ENCODE measurements around the gene PXMP4. TPM values are rescaled to one million over a fixed set of nuclear protein-coding genes. Genes with fewer than 3 reads are reported as not detected.

Gene PXMP4
- total and polyA plus RNA-seq, 9 of the 15 experiments (the other 6 are each of a cell fraction or from before 2014, with no cell fraction given), result 4.8 to 29.1 (median 6.8) TPM

DNA sequence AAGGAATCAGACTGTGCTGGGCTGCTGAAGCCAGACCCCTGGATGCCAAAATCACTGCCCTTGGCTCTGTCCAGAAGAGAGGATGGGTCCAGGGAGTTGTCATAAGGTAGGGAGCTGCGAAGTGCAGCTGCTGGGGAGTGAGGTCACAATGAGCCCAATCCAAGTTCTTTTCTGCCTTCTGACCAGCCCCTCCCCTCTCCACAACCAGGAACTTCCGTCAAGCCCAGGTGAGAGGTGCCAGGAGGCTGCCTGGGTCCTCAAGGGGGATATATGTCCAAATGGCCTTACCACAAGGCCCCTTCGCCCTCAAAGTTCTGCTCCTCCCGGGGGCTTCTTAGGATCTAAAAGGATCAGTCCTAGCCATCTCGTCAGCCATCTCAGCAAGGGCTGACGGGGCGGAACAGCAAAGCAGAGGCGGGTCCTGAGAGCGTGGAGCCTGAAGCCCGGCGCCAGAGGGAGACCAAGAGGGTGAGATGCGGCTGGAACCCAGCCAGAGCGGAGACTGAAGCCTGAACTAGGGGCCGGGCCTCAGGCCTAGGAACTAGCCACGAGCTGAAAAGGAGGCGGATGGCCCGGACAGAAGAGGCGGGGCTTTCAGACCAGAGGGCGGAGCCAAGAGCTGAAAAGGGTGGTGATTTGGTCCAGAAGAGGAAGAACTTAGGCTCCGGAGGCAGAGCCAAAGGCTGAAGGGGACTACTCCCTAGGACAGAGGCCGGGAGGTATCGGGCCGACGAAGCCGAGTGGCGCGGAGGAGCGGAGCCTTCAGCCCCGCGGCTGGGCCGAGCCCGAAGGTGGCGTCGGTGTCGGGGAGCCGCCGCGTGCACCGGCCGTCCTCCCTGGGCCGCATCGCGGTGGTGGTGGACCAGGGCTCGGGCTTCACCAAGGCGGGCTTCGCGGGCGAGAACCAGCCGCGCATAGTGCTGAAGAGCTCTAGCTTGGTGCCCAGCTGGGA is 53.5 kb downstream of the PXMP4 start, which contains the start of gene ACTL10 (continued):
- peak; percentile 19; the same call in 1 of the 2 replicates for TF ChIP-seq ARID4B (CRISPR knock-in tag; IDR thresholded peaks at IDR 0.05)
- TF ChIP-seq, protein P1, sequence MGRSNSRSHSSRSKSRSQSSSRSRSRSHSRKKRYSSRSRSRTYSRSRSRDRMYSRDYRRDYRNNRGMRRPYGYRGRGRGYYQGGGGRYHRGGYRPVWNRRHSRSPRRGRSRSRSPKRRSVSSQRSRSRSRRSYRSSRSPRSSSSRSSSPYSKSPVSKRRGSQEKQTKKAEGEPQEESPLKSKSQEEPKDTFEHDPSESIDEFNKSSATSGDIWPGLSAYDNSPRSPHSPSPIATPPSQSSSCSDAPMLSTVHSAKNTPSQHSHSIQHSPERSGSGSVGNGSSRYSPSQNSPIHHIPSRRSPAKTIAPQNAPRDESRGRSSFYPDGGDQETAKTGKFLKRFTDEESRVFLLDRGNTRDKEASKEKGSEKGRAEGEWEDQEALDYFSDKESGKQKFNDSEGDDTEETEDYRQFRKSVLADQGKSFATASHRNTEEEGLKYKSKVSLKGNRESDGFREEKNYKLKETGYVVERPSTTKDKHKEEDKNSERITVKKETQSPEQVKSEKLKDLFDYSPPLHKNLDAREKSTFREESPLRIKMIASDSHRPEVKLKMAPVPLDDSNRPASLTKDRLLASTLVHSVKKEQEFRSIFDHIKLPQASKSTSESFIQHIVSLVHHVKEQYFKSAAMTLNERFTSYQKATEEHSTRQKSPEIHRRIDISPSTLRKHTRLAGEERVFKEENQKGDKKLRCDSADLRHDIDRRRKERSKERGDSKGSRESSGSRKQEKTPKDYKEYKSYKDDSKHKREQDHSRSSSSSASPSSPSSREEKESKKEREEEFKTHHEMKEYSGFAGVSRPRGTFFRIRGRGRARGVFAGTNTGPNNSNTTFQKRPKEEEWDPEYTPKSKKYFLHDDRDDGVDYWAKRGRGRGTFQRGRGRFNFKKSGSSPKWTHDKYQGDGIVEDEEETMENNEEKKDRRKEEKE (IDR thresholded peaks at IDR 0.05; ENCODE audit: borderline replicate concordance in 1 of 2, control insufficient read depth in 1 of 2, low read depth in 2 of 2, low read length in 1 of 2), result 0 out of 4 replicates have a peak, but pooled peaks of 1 of the 2 experiments have one; percentile 64
- peak; percentile 41; the same call in 1 of the 2 replicates for TF ChIP-seq EP400 (IDR thresholded peaks at IDR 0.05)
- TF ChIP-seq MITF (IDR thresholded peaks at IDR 0.05), result no peak
- 0 out of 4 replicates have a peak, but pooled peaks of 1 of the 2 experiments have one; percentile 18 for TF ChIP-seq TEAD1 (CRISPR knock-in tag; IDR thresholded peaks at IDR 0.05)
- TF ChIP-seq TSC22D4 (tag; IDR thresholded peaks at IDR 0.05), result no peak
- TF ChIP-seq PTTG1 (tag; IDR thresholded peaks at IDR 0.05; ENCODE audit: low read depth), result no peak
- TF ChIP-seq MTA3 (IDR thresholded peaks at IDR 0.05; ENCODE audit: borderline replicate concordance), result peak; percentile 81; the same call in 1 of the 2 replicates
- TF ChIP-seq MEIS2 (IDR thresholded peaks at IDR 0.05; ENCODE audit: partially characterized antibody), result peak; percentile 32
- TF ChIP-seq ZNF41 (CRISPR knock-in tag; conservative IDR thresholded peaks at IDR 0.05), result no peak
- TF ChIP-seq UBTF (IDR thresholded peaks at IDR 0.05; ENCODE audit: borderline replicate concordance in 1 of 2, low read depth in 2 of 2, low read length in 2 of 2), result peak; percentile 64 to 93; a peak in 3 of 4 replicates
- TF ChIP-seq ZNF75A (CRISPR knock-in tag; IDR thresholded peaks at IDR 0.05), result no peak
